DOHH2 (cell line): Measurements from ENCODE around the gene TREML4.

Source experiments
- H3F3A ChIP-seq: fragments of 200-600 bp; sonication (generic), shearing (Covaris generic); 2 replicates; pipeline ENCODE4 v1.6.0; 2016; ENCODE audit warnings: antibody characterized with exemption, mild to moderate bottlenecking; ENCODE audit not compliant: control insufficient read depth, insufficient read depth
- H3K27ac ChIP-seq: fragments of 200-600 bp; sonication (generic); 2 replicates; pipeline ENCODE4 v1.5.1; 2014; ENCODE audit warnings: low read depth, mild to moderate bottlenecking, low read length, moderate library complexity
- H3K27me3 ChIP-seq: fragments of 200-600 bp; sonication (generic); 2 replicates; pipeline ENCODE4 v1.6.1; 2014; ENCODE audit warnings: mild to moderate bottlenecking, low read length, mixed read lengths; ENCODE audit not compliant: control insufficient read depth
- H3K36me3 ChIP-seq: fragments of 200-600 bp; sonication (generic); 2 replicates; pipeline ENCODE4 v1.6.1; 2014; ENCODE audit warnings: mild to moderate bottlenecking, low read length, moderate library complexity, mixed read lengths; ENCODE audit not compliant: control insufficient read depth
- H3K4me1 ChIP-seq: fragments of 200-600 bp; sonication (generic); 2 replicates; pipeline ENCODE4 v1.6.1; 2014; ENCODE audit warnings: mild to moderate bottlenecking, low read length, mixed read lengths; ENCODE audit not compliant: control insufficient read depth
- H3K4me2 ChIP-seq: fragments of 200-600 bp; sonication (generic); 2 replicates; pipeline ENCODE4 v1.6.0; 2014; ENCODE audit warnings: mild to moderate bottlenecking, low read length, moderate library complexity
- H3K4me3 ChIP-seq: fragments of 200-600 bp; sonication (generic); 2 replicates; pipeline ENCODE4 v1.5.1; 2014; ENCODE audit warnings: mild to moderate bottlenecking, low read length, mixed read lengths
- H3K79me2 ChIP-seq: fragments of 200-600 bp; sonication (generic); 2 replicates; pipeline ENCODE4 v1.6.1; 2014; ENCODE audit warnings: mild to moderate bottlenecking, low read length, mixed read lengths; ENCODE audit not compliant: control insufficient read depth
- H3K9me2 ChIP-seq: fragments of 200-600 bp; sonication (generic); replicated peaks from 2 replicates; pipeline ENCODE4 v1.6.1; 2014; ENCODE audit warnings: mild to moderate bottlenecking, low read length, mixed read lengths; ENCODE audit not compliant: control insufficient read depth
- H3K9me3 ChIP-seq: fragments of 200-600 bp; sonication (generic); 2 replicates; pipeline ENCODE4 v1.6.1; 2014; ENCODE audit warnings: antibody characterized with exemption, low read length, mixed read lengths; ENCODE audit not compliant: control insufficient read depth, insufficient read depth
- H4K20me1 ChIP-seq: fragments of 200-600 bp; sonication (generic); 2 replicates; pipeline ENCODE4 v1.6.0; 2014; ENCODE audit warnings: low read depth, mild to moderate bottlenecking, antibody characterized with exemption, low read length, moderate library complexity; ENCODE audit not compliant: control insufficient read depth, insufficient read depth
- EZH2phosphoT487 ChIP-seq: fragments of 200-600 bp; sonication (generic); IDR thresholded peaks from 2 replicates; pipeline ENCODE4 v1.6.1; 2017; ENCODE audit warnings: borderline replicate concordance, mild to moderate bottlenecking, antibody characterized with exemption, low read length, moderate library complexity, mixed read lengths
- TF ChIP-seq, protein P1 (sequence below): fragments of 200-600 bp; sonication (generic); IDR thresholded peaks from one replicate; pipeline ENCODE4 v1.5.1; 2014; ENCODE audit warnings: antibody characterized with exemption, mild to moderate bottlenecking, low read depth, low read length; ENCODE audit not compliant: poor library complexity, severe bottlenecking

Gene TREML4

DNA sequence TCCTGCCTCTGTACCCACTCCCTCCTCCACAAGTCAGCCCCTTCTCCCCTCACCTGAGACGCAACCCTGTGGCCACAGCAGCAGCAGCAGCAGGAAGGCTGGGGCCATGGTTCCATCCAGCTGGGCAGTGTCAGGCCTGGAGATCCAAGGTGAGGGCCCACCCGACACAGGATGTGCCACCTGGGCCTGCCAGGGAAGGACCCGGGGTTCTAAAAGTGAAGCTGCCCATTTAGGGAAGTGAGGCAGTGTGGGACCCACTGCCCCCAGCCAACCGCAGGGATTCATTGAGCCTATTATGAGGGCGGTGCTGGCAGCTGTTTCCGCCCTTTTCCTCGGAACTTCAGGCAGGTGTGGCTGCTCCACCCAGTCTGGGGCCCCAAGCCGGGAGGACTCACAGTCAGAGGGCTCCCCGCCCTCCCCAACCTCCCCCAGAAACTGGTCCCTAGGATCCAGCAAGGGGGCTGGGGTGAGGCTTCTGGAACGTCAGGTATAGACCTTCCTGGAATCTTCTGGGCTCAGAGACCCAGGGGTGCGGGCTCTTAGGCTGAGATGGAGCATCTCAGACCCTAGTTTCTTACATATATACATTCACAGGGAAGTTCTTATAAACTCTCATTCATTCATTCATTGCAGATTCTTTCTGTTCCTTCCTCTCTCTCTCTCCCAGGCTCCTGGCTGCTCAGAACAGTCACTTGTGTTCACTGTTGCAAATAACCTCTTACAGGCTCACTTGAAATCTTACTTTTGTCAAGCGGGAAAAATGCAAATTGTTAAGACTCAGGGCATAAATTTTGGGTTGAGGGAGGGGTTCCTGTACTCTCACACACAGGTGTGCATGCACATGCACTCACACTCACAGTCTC lies 27.0 kb upstream of the TREML4 start, which contains the start of gene TREML2:
TSS of gene TREML2 (minus strand) at position 249 of the 863 bp plus-strand sequence. CDS start at position 108, 141 bp downstream.
- Histone ChIP-seq H3K4me1 (peaks cover 43% of the 10 kb centered on the region), H3K4me2 (peak within 1 kb of the TSS; percentile 84), H3K27ac (peak within 1 kb of the TSS; percentile 92), H3K9me3 (no peaks in the 10 kb centered on the region), H4K20me1 (no peaks in the 10 kb centered on the region), H3K9me2 (no peaks in the 10 kb centered on the region), H3K27me3 (no peaks in the 10 kb centered on the region), H3K36me3 (no peaks in the 10 kb centered on the region), H3F3A (peaks cover 25% of the 10 kb centered on the region), H3K79me2 (no peaks in the 10 kb centered on the region), H3K4me3 (peak within 1 kb of the TSS; percentile 54)
- TF ChIP-seq, protein P1, sequence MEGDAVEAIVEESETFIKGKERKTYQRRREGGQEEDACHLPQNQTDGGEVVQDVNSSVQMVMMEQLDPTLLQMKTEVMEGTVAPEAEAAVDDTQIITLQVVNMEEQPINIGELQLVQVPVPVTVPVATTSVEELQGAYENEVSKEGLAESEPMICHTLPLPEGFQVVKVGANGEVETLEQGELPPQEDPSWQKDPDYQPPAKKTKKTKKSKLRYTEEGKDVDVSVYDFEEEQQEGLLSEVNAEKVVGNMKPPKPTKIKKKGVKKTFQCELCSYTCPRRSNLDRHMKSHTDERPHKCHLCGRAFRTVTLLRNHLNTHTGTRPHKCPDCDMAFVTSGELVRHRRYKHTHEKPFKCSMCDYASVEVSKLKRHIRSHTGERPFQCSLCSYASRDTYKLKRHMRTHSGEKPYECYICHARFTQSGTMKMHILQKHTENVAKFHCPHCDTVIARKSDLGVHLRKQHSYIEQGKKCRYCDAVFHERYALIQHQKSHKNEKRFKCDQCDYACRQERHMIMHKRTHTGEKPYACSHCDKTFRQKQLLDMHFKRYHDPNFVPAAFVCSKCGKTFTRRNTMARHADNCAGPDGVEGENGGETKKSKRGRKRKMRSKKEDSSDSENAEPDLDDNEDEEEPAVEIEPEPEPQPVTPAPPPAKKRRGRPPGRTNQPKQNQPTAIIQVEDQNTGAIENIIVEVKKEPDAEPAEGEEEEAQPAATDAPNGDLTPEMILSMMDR, result no peak
- no peak for TF ChIP-seq EZH2phosphoT487

DNA sequence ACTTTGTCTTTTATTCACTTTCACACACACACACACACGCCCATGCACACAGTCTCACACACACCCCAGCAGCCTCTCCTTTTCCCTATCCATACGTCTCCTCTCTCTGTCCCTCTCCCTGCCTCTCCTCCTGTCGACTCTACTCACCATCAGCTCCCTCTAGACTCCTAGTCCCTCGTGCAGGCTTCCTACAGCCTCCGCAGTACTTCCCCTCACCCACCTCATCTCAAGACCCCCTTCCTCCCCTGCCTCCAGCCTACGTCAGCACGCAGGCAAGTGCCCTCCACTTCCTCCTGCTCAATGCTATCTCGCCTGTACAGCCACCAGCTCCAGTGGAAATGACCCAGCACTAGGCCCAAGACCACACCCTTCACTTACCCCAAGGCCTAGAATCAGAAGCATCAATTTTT lies 26.4 kb upstream of the TREML4 start:
- Histone ChIP-seq H3K9me3 (no peaks in the 10 kb centered on the region), H3K36me3 (no peaks in the 10 kb centered on the region), H3K79me2 (no peaks in the 10 kb centered on the region), H4K20me1 (no peaks in the 10 kb centered on the region), H3K9me2 (no peaks in the 10 kb centered on the region), H3F3A (peaks cover 25% of the 10 kb centered on the region), H3K4me2 (peak overlapping the region; percentile 84), H3K4me1 (peaks cover 43% of the 10 kb centered on the region), H3K27ac (peak overlapping the region; percentile 92), H3K27me3 (no peaks in the 10 kb centered on the region), H3K4me3 (peak overlapping the region; percentile 54)
- TF ChIP-seq, protein P1, result no peak
- TF ChIP-seq EZH2phosphoT487, result no peak

DNA sequence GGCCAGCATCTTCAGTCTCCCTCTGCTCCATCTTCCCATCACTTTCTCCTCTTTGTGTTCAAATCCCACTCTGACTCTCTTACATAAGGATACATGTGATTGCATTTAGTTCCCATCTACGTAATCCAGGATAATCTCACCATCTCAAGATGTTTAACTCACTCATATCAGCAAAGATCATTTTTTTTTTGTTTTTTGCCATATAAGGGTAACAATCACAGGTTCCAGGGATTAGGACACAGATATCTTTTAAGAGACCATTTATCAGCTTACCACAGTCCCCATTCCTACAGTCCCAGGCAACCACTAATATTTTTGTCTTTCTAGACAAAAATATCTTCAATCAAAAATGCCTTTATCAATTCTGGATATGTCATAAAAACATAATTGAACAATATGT lies 24.0 kb upstream of the TREML4 start:
- H3K27ac ChIP-seq, result no peak overlapping the region

More for the DNA sequence above, 24.0 kb upstream of the TREML4 start:
- Histone ChIP-seq H4K20me1 (no peaks in the 10 kb centered on the region), H3K36me3 (no peaks in the 10 kb centered on the region), H3K79me2 (no peaks in the 10 kb centered on the region), H3F3A (peaks cover 25% of the 10 kb centered on the region), H3K4me2 (no peak overlapping the region), H3K27me3 (no peaks in the 10 kb centered on the region), H3K9me2 (no peaks in the 10 kb centered on the region), H3K9me3 (no peaks in the 10 kb centered on the region), H3K4me3 (no peak overlapping the region), H3K4me1 (peaks cover 53% of the 10 kb centered on the region)
- TF ChIP-seq EZH2phosphoT487, result no peak
- TF ChIP-seq, protein P1, result no peak
